Panc1 (cell line): ENCODE measurements around the gene RPN2. TPM values are rescaled to one million over a fixed set of nuclear protein-coding genes. Genes with fewer than 3 reads are reported as not detected.

ENCODE experiments used
- ATAC-seq: fragments of 200-7000 bp; cut with Tn5 transposase; 2 replicates; pipeline ENCODE4 v1.9.1; 2020; ENCODE audit warnings: mild to moderate bottlenecking, moderate library complexity
- BruUV-seq: library from RNA; stranded (reverse); fragments of 400-500 nt; replicated peaks from 2 replicates; lab custom pipeline; 2021; lab: Mats Ljungman, UMichigan
- CTCF ChIA-PET: fragments of 300-600 bp; sonication (Branson Sonifier 250); formaldehyde crosslinking; loops from one replicate; lab custom pipeline; 2022; ENCODE audit warnings: antibody characterized with exemption; lab: Charles Lee
- POLR2A ChIA-PET: fragments of 300-600 bp; sonication (Branson Sonifier 250); formaldehyde crosslinking; loops from one replicate; lab custom pipeline; 2022; ENCODE audit warnings: antibody characterized with exemption; lab: Charles Lee
- DNase-seq: peaks from one replicate; pipeline ENCODE4 v3.0.0-alpha.2; 2010; ENCODE audit warnings: low read depth, low spot score
- H3K27ac ChIP-seq: 2 replicates; pipeline ENCODE4 v1.5.1; 2011; ENCODE audit warnings: mild to moderate bottlenecking, low read length, inconsistent platforms
- H3K27me3 ChIP-seq: fragments of 200-500 bp; sonication (Bioruptor generic); 2 replicates; pipeline ENCODE4 v1.6.0; 2014; ENCODE audit warnings: low read length, inconsistent platforms; ENCODE audit not compliant: control insufficient read depth, insufficient read depth
- H3K36me3 ChIP-seq: fragments of 200-500 bp; sonication (Bioruptor generic); 2 replicates; pipeline ENCODE4 v1.5.1; 2014; ENCODE audit warnings: inconsistent platforms, mild to moderate bottlenecking, low read length, moderate library complexity; ENCODE audit not compliant: control insufficient read depth, insufficient read depth
- H3K4me1 ChIP-seq: 2 replicates; pipeline ENCODE4 v1.5.1; 2011; ENCODE audit warnings: inconsistent platforms, mild to moderate bottlenecking, low read length, moderate library complexity; ENCODE audit not compliant: control insufficient read depth, insufficient read depth
- H3K4me3 ChIP-seq, 2 experiments: 2 replicates each; pipeline ENCODE4 v1.5.1; 2011 to 2012; ENCODE audit warnings: low read depth in 2 of 2, low read length in 2 of 2, mild to moderate bottlenecking in 2 of 2, inconsistent platforms in 1 of 2, moderate library complexity in 1 of 2
- H3K9me3 ChIP-seq: fragments of 200-500 bp; sonication (Bioruptor generic); 2 replicates; pipeline ENCODE4 v1.5.1; 2014; ENCODE audit warnings: low read depth, mild to moderate bottlenecking, inconsistent platforms, low read length, moderate library complexity; ENCODE audit not compliant: control insufficient read depth, insufficient read depth
- CTCF ChIP-seq: fragments of 450-650 bp; IDR thresholded peaks from 2 replicates; pipeline ENCODE4 v1.5.1; 2017; ENCODE audit warnings: mild to moderate bottlenecking
- POLR2AphosphoS5 ChIP-seq: IDR thresholded peaks from 2 replicates; pipeline ENCODE4 v1.6.1; 2012; ENCODE audit warnings: mild to moderate bottlenecking, low read depth, low read length, moderate library complexity
- REST ChIP-seq, 2 experiments: IDR thresholded peaks; 2 replicates each; pipeline ENCODE4 v1.6.1; 2011 to 2012; ENCODE audit warnings: low read depth in 2 of 2, control low read depth in 1 of 2, low read length in 1 of 2, mild to moderate bottlenecking in 1 of 2, moderate library complexity in 1 of 2; ENCODE audit not compliant: insufficient read depth in 1 of 2
- SIN3A ChIP-seq: IDR thresholded peaks from 2 replicates; pipeline ENCODE4 v1.6.1; 2012; ENCODE audit warnings: low read depth, mild to moderate bottlenecking, low read length, moderate library complexity, borderline replicate concordance; ENCODE audit not compliant: insufficient read depth
- TCF7L2 ChIP-seq: IDR thresholded peaks from 2 replicates; pipeline ENCODE4 v1.6.1; 2011; ENCODE audit warnings: mild to moderate bottlenecking, low read depth, low read length, inconsistent platforms
- in situ Hi-C: cut with HindIII; loops from 2 replicates; pipeline ENCODE4 v1.10.0; 2016; ENCODE audit warnings: low sequenced_read_pairs, low pct_unique_long_range_greater_than_20kb
- intact Hi-C: fragments of 100-400 bp; cut with micrococcal nuclease; formaldehyde crosslinking; loops from one replicate; pipeline ENCODE4 v1.10.0; 2022; ENCODE audit not compliant: unreplicated experiment
- total RNA-seq: library from RNA; stranded (reverse); gene quantifications from one replicate; pipeline ENCODE4 v1.2.1, GENCODE V29; 2021; ENCODE audit not compliant: unreplicated experiment

RPN2 gene
- total RNA-seq, 1 experiment from 2014 or later, result 250 TPM

GRCh38 chr20:37155987-37156386, 23.1 kb upstream of the RPN2 start:
- H3K9me3 ChIP-seq, result no peaks in the 10 kb centered on the region
- BruUV-seq, result no TSS peak
- no peaks in the 10 kb centered on the region for H3K36me3 ChIP-seq
- no peak overlapping the region for H3K27ac ChIP-seq
- DNase-seq (no peak), ATAC-seq (no peak)
- TF ChIP-seq TCF7L2 (no peak), SIN3A (no peak), REST (IDR thresholded peaks at IDR 0.05; ENCODE audit: insufficient read depth in 1 of 2, low read depth in 2 of 2, low read length in 1 of 2) (no peak), CTCF (no peak), POLR2AphosphoS5 (no peak)
- CTCF ChIA-PET, result interaction anchor here (0.7 kb wide), 1 partner anchor 48 kb away, joined by 5 read pairs; no protein-coding TSS in a partner anchor
- intact Hi-C loops (no loop called here), in situ Hi-C loops (no loop called here)
- no peak overlapping the region for H3K4me3 ChIP-seq
- POLR2A ChIA-PET, result no interaction called here
- no peaks in the 10 kb centered on the region for H3K27me3 ChIP-seq
- H3K4me1 ChIP-seq, result no peaks in the 10 kb centered on the region

GRCh38 chr20:37158248-37158647, 20.9 kb upstream of the RPN2 start:
- in situ Hi-C loops (no loop called here), intact Hi-C loops (no loop called here)
- Histone ChIP-seq H3K27me3 (0 out of 2 replicates have a peak, but pooled peaks cover 3% of the 10 kb centered on the region), H3K4me3 (no peak overlapping the region), H3K36me3 (no peaks in the 10 kb centered on the region), H3K27ac (no peak overlapping the region), H3K9me3 (no peaks in the 10 kb centered on the region), H3K4me1 (no peaks in the 10 kb centered on the region)
- ATAC-seq (no peak), DNase-seq (no peak)
- POLR2A ChIA-PET, result no interaction called here
- BruUV-seq, result no TSS peak
- TF ChIP-seq SIN3A, result no peak
- no peak for TF ChIP-seq TCF7L2
- TF ChIP-seq REST (IDR thresholded peaks at IDR 0.05; ENCODE audit: insufficient read depth in 1 of 2, low read depth in 2 of 2, low read length in 1 of 2), result no peak
- TF ChIP-seq POLR2AphosphoS5, result no peak
- no peak for TF ChIP-seq CTCF
- CTCF ChIA-PET, result no interaction called here
